Hematopoietic multipotent progenitor cell (in vitro differentiated cells): Measurements from ENCODE around the gene MBD5. TPM values are rescaled to one million over a fixed set of nuclear protein-coding genes. Genes with fewer than 3 reads are reported as not detected.

Source experiments
- DNase-seq, 3 donors: peaks; one replicate each; pipeline ENCODE4 v3.0.0-alpha.2; 2011 to 2015; ENCODE audit warnings: low read depth in 2 of 3, low spot score in 2 of 3
- total RNA-seq: library from RNA; depleted of rRNA; stranded (reverse); fragments of >200 nt; gene quantifications from one replicate; pipeline ENCODE4 v1.2.3, GENCODE V29; 2012

Gene MBD5
- total RNA-seq, 1 donor: 18.6 TPM

DNA sequence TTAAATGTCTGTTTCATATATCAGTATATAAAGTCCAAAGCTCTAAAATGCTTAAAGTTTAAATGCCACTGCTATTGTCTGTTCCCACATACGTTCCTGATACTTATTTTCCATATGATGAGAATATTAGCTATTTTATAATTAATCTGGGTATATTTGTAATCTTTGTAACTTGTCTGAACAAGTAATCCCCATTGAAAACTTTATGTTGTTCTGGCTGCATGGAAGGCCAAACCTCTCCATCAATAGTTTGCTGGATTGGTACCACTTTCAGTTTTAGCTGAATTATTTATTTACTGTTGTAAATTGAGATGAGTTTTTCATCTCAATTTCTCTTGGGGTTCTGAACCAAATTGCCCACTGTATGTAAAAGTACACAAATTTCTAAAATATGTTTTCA lies 1.5 kb downstream of the MBD5 start:
- no peak for DNase-seq

DNA sequence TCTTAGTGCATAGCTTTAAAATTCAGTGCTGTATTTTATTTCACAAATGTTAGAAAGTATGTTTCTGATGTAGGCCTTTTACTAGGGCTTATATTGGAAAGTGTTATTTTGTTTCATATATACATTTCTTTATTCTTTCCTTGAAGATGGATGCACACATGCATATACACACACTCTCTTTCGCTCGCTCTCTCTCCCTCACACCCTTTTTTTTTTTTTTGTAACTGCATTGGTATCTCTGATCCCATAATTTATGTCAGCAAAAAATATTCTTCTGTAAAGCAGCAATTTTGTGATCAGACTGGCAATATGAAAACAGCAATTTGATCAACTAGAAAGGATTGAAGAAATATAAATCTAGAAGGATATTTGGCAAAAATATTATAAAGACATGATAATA lies 2.0 kb downstream of the MBD5 start:
- DNase-seq: no peak

DNA sequence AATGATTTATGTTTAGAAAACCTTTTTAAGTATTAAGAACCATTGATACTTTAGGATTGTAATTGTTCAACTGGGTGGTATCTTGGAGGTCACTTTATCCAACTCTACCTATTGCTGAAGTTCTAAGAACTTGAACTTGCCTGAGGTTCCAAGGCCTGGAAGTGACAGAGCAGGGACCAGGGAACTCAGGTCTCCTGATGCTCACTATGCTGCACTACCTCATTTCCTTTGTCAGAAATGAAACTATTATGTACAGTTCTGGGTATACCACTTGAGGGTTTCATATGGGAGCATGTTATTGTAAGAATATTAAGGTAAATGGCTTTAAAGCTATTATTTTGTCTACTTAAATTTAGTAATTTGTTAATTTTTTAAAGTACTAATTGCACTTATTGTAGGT lies 3.0 kb downstream of the MBD5 start:
- DNase-seq: peak in 1 of 3 donors; percentile 9

DNA sequence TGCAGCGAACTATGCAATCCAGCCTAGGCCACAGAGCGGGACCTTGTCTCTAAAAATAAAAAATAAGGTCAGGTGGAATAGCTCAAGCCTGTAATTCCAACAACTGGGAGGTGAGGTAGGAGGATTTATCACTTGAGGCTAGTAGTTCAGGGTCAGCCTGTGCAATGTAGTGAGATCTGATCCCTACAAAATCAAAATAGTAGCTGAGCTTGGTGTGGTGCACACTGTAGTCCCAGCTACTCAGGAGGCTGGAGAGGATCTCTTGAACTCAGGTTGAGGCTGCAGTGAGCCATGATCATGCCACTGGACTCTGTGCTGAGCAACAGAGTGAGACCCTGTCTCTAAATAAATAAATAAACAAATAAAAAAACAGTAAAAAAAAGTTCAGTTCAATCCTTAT lies 5.7 kb downstream of the MBD5 start:
- DNase-seq: no peak

DNA sequence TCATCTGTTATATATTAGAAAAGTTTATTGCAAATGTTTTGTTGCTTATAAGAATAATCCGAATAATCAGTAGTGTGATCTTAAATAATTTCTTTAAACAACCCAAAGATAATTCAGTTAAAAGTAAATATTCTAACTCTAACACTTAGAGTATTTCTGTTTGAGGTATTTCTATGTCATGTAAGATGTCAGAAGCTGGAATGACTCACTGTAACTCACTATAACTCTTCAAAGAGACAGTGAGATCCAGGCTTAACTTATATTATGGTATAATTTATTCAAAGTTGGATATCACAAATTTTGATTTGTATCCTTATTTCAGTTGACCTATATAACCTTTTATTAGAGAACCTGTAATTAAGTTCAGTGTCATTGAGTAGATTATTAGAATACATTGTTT lies 6.9 kb downstream of the MBD5 start:
- DNase-seq: no peak

DNA sequence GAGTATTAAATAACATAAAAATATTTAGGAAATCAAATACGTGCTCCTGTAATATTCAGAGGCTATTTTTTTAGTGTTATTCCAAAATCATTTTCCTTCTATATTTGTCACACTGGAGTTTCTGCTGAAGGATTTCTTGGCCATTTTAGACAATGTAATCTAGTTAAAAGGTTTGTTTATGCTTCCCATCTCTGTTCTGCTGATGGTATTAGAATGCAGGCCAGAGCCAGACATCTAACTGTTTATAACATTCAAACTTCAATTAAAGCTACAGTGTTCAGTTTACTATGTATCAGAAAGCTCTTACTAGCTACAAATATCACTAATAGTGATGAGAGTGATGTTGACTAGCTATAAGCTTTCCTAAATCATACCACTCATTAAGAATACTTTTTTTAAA lies 7.9 kb downstream of the MBD5 start:
- no peak for DNase-seq

DNA sequence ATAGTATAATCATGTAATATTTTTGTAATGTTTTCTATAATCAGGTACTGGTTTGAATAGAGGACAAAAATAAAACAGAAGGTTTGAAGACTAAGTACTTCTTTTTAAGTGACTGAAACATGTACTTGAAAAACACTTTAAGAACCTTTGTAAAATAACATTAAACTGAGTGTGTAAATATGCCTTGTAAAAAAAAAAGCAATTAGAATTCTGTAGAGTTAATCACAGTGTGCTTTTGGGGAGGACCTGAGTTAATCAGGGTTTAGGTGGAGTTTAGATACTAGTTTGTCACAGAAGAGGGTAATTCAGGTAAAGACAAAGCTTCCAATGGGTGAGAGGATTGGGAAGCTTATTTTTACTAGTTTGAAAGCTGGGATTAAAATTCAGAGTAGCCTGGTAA lies 10.3 kb downstream of the MBD5 start:
- no peak for DNase-seq

DNA sequence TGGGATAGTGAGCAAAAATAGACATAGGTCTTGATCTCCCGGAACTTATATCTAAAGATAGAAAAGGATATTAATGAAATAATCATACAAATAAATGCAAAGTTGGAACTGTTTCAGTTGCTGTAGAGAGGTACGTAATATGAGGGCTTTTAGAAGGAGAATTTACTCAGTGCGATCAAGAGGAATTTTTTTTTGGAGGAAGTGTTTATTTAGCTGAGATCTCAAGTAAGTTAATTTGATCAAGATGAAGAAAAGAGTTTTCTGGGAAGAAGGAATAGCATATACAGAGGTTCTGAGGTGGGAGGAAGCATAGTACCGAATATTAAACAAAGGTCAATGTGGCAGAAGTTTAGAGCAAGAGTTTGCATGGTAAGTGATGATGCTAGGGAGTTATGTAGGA lies 11.3 kb downstream of the MBD5 start:
- no peak for DNase-seq

DNA sequence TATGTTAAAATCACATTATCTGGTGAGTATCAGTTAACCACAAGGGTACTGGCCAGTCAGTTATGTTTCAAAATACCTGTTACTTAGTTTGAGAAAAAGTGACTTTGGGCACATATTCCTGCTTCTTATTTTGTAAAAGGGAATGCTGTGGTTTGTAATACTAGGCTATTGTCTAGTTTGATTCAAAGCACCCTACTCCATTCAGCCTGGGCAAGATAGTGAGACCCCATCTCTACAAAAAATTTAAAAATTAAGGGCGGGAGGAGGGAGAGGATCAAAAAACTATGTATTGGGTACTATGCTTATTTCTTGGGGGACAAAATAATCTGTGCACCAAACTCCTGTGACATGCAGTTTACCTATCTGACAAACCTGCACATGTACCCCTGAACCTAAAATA lies 18.9 kb downstream of the MBD5 start:
- no peak for DNase-seq

DNA sequence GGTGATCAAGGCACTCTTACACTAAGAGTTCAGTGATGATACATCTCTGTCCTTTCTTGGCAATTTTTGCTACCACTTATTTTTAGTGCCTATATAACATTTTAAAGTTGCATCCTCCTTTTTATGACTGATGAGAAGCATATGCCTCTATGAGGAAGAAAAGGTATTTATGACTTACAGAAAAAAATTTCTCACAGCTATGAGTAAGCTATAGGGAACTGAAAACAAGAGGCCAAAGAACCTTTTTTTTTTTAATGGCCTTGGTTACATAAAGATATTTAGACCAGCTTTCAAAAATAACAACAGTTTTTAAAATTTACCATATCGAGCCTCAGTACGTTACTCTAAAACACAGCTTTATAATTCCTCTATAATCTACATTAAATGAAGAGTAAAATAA lies 21.3 kb downstream of the MBD5 start:
- DNase-seq: no peak

DNA sequence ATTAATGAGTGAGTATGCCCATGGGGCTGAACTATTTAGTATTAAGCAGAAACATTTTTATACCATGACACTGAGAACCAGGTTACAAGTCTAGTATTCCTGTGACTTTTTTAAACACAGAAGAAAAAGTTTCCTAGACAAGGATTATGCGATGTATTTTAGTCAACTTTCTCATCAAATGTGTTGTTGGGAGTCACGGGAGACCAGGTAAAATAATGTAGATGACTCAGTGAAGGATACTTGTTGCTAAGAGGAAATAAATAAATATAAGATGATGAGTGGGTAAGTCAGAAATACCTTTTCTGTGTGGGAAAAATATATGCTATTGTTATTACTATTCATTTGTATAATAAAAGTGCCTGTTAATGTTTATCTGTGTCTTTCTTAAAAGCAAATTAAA lies 23.4 kb downstream of the MBD5 start:
- DNase-seq: no peak

DNA sequence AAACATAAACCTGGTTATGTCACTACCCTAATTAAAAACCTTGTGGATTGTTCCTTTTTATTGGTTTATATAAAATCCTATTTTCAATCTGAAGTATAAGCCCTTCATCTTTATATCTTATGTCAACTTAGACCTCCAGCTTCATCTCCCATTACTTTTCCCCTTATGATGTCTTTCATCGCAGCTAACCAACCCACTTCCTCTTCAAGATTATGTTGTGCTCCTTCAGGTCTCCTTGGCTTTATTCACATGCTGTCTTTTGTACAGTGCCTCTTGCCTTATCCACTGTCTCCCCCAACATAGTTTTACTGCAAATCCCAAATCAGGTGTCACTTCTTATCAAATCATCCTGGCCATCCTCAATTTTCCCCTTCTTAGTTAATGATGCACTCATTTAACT lies 25.9 kb downstream of the MBD5 start:
- DNase-seq: peak in 1 of 3 donors; percentile 13

DNA sequence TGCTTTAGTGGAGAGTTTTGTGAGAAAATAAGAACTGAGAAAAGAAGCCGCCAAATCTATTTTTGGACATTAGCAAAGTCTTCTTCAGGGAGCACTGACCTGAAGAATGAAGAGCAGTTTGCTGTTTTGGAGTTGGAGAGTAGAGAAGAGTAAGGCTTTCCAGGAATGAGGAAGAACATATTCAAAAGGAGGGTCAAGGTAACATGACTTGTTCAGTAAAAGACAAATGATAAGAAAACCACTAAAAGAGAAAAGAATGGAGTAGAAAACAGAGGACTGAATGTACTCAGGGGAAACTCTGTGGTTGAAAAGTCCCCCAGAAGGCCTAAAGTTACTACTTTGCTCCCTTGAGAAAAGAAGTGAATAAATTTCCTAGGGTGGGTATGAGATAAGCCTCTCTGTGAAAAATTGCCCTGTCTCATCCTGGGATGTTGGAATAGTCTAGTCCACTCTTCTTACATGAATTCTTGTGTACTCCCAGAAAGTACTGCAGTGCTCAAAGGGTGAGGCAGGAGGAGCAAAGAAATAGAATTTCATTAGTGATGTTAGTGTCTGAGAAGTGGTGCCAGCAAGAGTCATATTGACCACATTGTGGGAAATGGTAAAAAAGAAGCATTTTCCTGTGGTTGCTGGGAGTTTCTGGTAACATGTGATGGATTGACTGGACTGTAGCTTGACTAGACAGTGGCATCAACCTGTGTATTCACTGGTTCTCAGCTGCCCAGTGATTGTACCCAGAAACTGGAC lies 27.8 kb downstream of the MBD5 start:
- DNase-seq: peak in 2 of 3 donors; percentile 2 to 15

DNA sequence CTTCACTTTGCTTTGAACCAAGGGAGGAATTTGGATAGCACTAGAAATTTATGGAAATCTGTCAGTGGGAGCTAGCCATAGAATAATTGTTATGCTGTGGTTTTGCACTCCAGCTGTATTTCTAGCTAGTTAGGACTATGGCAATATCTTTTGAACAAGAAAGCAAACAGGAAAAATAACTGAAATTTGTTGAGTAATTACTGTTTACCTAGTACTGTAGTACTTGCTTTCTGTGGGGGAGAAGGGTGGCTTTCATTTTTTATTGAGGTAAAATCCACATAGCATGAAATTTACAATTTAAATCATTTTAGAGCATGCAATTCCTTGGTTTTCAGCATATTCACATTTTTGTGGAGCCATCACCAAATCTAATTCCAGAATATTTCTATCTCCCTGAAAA lies 28.4 kb downstream of the MBD5 start:
- no peak for DNase-seq

DNA sequence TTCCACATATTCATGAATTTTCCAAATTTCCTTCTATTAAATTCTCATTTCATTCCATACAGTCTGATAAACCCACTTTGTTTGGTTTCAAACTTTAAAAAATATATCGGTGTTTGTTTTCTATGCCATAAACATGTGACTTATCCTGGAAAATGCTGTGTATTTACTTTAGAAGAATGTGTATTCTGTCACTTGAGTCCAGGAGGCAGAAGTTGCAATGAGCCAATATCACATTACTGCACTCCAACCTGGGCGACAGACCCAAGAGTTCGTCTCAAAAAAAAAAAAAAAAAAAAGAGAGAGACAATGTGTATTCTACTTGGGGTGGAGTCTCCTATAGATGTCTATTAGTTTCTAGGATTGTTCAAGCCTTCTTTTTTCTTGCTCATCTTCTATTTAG lies 31.8 kb downstream of the MBD5 start:
- no peak for DNase-seq

DNA sequence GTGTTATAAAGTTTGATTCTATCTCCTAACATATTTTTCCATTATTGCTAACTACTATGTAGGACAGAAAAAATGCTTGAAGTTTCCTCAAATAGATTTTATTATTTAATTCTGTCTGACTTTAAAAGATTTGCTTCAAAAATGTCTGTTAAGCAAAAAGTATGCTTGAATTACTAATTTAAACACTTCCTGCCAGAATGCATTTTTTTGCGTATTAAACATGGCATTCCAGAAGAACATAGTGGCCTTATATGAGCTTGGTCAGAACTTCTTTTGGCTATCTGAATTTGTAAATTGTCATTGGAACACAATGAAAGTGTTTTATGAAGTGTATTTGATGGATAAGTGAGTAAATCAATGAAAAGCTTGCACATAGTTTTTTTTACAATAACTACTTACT lies 37.8 kb downstream of the MBD5 start:
- no peak for DNase-seq

DNA sequence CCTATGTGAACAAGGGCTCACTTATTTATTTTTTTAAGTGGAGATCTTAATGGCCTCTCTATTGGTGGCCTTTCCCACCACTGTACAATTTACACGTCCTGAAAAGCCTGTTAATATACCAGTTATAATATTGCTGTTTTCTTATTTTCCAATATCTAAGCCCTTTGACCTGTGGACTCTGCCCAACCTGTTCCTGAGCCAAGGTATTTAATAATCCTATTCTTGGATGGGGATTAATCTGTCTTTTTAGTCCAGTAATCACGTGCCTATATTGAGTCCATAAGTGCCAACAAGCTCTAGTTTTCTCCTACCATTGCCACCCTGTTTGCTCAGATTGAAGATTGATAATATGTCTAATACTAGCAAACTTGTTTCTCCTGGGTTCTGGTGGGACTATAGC lies 42.7 kb downstream of the MBD5 start:
- DNase-seq: no peak

DNA sequence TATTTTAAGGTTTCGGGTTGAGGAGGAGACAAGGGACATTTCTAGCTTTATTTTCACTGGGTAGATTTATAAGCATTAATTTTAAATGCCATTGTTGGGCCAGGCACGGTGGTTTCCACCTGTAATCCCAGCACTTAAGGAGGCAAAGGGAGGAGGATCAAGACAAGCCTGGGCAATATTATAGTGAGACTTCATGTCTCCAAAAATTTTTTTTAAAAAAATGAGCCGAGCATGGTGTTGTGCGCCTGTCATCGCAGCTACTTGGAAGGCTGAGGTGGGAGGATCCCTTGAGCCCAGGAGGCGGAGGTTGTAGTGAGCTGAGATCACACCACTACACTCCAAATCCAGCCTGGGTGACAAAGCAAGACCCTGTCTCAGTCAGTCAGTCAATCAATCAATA lies 45.0 kb downstream of the MBD5 start:
- DNase-seq: no peak

DNA sequence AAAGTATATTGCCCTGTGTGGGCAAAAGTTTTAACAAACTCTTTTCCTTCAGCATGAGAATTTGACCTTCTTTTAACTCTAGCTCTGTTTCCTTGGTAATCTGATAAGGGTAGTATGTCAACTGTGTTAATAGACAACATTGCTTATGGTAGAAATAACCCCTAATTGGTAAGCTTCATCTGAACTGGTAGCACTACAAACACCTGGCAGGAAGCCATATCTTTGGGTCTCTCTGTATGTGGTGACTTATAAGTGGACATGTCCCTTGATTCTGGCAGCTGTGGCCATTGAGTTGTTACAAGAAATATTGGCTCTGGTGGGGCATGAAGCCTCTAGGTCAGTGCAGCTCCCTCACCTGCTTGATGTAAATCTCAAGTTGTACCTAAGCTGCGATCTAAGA lies 46.9 kb downstream of the MBD5 start:
- no peak for DNase-seq

DNA sequence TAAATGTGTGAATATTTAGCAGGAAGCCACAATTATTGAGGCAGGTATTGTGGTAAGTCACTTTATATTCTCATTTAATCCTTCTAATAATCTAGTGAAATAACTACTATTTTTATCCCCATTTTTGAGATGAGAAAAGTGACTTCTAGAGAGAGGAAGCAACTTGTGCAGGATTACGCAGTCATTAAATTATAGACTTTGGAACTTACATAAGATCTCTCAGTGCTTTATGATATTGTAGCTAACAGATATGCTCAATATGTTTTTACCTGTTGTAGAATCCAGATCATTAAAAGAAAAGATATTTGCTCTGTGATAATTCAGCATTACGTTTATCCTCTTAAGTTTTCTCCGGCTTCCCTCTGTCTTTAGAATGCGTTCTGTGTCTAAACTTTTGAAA lies 50.5 kb downstream of the MBD5 start:
- no peak for DNase-seq

DNA sequence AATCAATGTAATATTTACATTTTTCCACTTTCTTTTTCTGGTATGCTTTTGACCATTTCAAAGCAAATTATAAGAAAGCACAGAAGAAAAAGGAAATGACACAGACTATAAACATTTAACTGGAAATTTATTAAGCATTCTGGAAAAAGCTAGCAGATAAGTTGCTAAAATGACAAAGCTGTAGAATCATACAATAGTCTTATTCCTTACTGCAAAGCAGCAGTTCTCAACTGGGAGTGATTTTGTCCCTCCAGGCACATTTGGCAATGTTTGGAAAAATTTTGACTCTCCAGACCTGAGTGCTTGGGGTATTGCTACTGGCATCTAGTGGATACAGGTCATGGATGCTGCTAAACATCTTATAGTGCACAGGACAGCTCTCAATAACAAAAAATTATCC lies 75.1 kb downstream of the MBD5 start:
- DNase-seq: no peak

DNA sequence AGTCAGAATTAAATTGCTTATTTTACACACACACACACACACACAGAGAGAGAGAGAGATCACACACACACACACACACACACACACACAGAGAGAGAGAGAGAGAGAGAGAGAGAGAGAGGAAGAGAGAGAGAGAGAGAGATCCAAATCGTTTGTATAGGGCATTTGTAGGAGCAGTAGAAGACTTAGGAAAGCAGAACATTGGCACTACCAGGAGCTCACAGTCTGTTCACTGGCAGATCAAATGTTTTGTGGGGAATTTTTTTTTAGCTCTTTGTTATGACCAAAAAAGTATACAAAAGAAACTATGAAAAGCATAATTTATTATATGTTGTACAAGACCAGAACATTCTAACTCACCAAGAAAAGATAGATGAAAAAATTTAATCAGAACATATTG lies 81.8 kb downstream of the MBD5 start:
- DNase-seq: no peak

DNA sequence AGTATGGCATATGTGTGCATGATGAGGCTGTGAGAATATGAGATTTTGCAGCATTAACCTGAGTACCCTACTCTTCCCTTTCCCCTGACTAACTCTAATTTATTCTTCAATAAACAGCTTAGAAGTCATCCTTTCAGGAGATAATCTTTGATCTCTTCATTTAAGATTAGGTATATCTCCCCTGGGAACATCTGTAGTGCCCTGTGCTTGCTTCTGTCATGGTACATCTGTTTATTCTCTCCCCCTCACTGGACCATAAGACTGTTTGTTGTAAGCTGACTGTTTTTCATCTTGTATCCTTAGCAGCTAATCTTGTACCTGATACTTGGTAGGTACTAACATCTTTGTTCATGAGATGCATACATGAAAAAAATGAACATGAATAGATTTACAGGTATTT lies 83.1 kb downstream of the MBD5 start:
- DNase-seq: no peak
